SU-DHL-6 (cell line): ENCODE data around the gene ARHGAP44.

Experiments
- H2AFZ ChIP-seq: fragments of 200-600 bp; sonication (generic); 2 replicates; pipeline ENCODE4 v1.6.1; 2014; ENCODE audit warnings: low read depth, mild to moderate bottlenecking, moderate library complexity, mixed read lengths, antibody characterized with exemption, low read length; ENCODE audit not compliant: severe bottlenecking
- H3F3A ChIP-seq: fragments of 200-600 bp; shearing (Covaris generic); 2 replicates; pipeline ENCODE4 v1.6.0; 2016; ENCODE audit warnings: antibody characterized with exemption, mild to moderate bottlenecking; ENCODE audit not compliant: insufficient read depth
- H3K27ac ChIP-seq: fragments of 200-600 bp; sonication (generic); 2 replicates; pipeline ENCODE4 v1.5.1; 2016; ENCODE audit warnings: low read depth, mild to moderate bottlenecking, low read length, moderate library complexity, mixed read lengths
- H3K27me3 ChIP-seq: fragments of 200-600 bp; sonication (generic), shearing (Covaris generic); 2 replicates; pipeline ENCODE4 v1.6.0; 2014; ENCODE audit warnings: mild to moderate bottlenecking, low read length
- H3K36me3 ChIP-seq: fragments of 200-600 bp; sonication (generic); 2 replicates; pipeline ENCODE4 v1.6.1; 2014; ENCODE audit warnings: mild to moderate bottlenecking, low read length, mixed read lengths
- H3K4me2 ChIP-seq: fragments of 300-600, 200-600 bp; shearing (Covaris generic), sonication (generic); 2 replicates; pipeline ENCODE4 v1.6.0; 2014; ENCODE audit warnings: low read length, low read depth, mild to moderate bottlenecking; ENCODE audit not compliant: poor library complexity, severe bottlenecking
- H3K4me3 ChIP-seq: fragments of 200-600 bp; sonication (generic); 2 replicates; pipeline ENCODE4 v1.5.1; 2014; ENCODE audit warnings: antibody characterized with exemption, low read length, mild to moderate bottlenecking, mixed read lengths; ENCODE audit not compliant: insufficient read depth, poor library complexity, severe bottlenecking
- H3K79me2 ChIP-seq: fragments of 200-600 bp; sonication (generic); 2 replicates; pipeline ENCODE4 v1.6.1; 2014; ENCODE audit warnings: mild to moderate bottlenecking, low read length, moderate library complexity; ENCODE audit not compliant: insufficient read depth
- H3K9ac ChIP-seq: fragments of 200-600 bp; sonication (generic); 2 replicates; pipeline ENCODE4 v1.7.0; 2014; ENCODE audit warnings: mild to moderate bottlenecking, low read length
- H3K9me2 ChIP-seq: fragments of 200-600 bp; sonication (generic); replicated peaks from 2 replicates; pipeline ENCODE4 v1.6.1; 2014; ENCODE audit warnings: low read length; ENCODE audit not compliant: insufficient read depth
- H3K9me3 ChIP-seq: fragments of 200-600 bp; sonication (generic); 2 replicates; pipeline ENCODE4 v1.6.1; 2014; ENCODE audit warnings: low read length, mixed read lengths; ENCODE audit not compliant: insufficient read depth
- H4K20me1 ChIP-seq: fragments of 200-600 bp; sonication (generic); 2 replicates; pipeline ENCODE4 v1.6.1; 2014; ENCODE audit warnings: low read depth, mild to moderate bottlenecking, antibody characterized with exemption, low read length, moderate library complexity, mixed read lengths
- CTCF ChIP-seq: fragments of 200-600 bp; sonication (generic); IDR thresholded peaks from one replicate; pipeline ENCODE4 v1.5.1; 2017; ENCODE audit warnings: antibody characterized with exemption, mild to moderate bottlenecking, low read length, moderate library complexity; ENCODE audit not compliant: insufficient read depth, poor library complexity, severe bottlenecking
- EZH2phosphoT487 ChIP-seq: fragments of 200-600 bp; sonication (generic), shearing (Covaris generic); conservative IDR thresholded peaks from 2 replicates; pipeline ENCODE4 v1.6.1; 2018; ENCODE audit warnings: mild to moderate bottlenecking, antibody characterized with exemption, low read length, moderate library complexity, mixed read lengths

The ARHGAP44 gene

GRCh38 chr17:13003454-13003851 lies 214.2 kb downstream of the ARHGAP44 start:
- Histone ChIP-seq H3K36me3 (peaks cover 25% of the 10 kb centered on the region; the same call in 1 of the 2 replicates), H3K79me2 (no peaks in the 10 kb centered on the region), H3K9me3 (no peaks in the 10 kb centered on the region), H4K20me1 (no peaks in the 10 kb centered on the region), H3K9me2 (no peaks in the 10 kb centered on the region), H3K4me3 (no peak overlapping the region), H3K27ac (no peak overlapping the region), H3K4me2 (no peak overlapping the region), H3F3A (0 out of 2 replicates have a peak, but pooled peaks cover 3% of the 10 kb centered on the region), H3K9ac (no peak overlapping the region), H3K27me3 (no peaks in the 10 kb centered on the region), H2AFZ (no peak overlapping the region)
- TF ChIP-seq EZH2phosphoT487 (no peak), CTCF (peak; percentile 36)

- 0 out of 2 replicates have a peak, but pooled peaks cover 3% of the 10 kb centered on the region for H3F3A ChIP-seq
- H4K20me1 ChIP-seq, result no peaks in the 10 kb centered on the region
- no peak overlapping the region for H3K9ac ChIP-seq
- H3K27ac ChIP-seq, result no peak overlapping the region
- H3K36me3 ChIP-seq, result peaks cover 25% of the 10 kb centered on the region; the same call in 1 of the 2 replicates
- H3K4me2 ChIP-seq, result no peak overlapping the region
- H3K27me3 ChIP-seq, result no peaks in the 10 kb centered on the region
- TF ChIP-seq EZH2phosphoT487 (no peak), CTCF (no peak)
- H2AFZ ChIP-seq, result no peak overlapping the region
- no peak overlapping the region for H3K4me3 ChIP-seq
- H3K9me3 ChIP-seq, result no peaks in the 10 kb centered on the region
- H3K9me2 ChIP-seq, result no peaks in the 10 kb centered on the region
- no peaks in the 10 kb centered on the region for H3K79me2 ChIP-seq
Measured at GRCh38 chr17:13003927-13004326, 214.6 kb downstream of the ARHGAP44 start.

- Histone ChIP-seq H3K9ac (no peak overlapping the region), H4K20me1 (no peaks in the 10 kb centered on the region), H3K4me2 (no peak overlapping the region), H2AFZ (no peak overlapping the region), H3K9me3 (no peaks in the 10 kb centered on the region), H3F3A (0 out of 2 replicates have a peak, but pooled peaks cover 3% of the 10 kb centered on the region), H3K27me3 (no peaks in the 10 kb centered on the region), H3K9me2 (no peaks in the 10 kb centered on the region), H3K4me3 (no peak overlapping the region), H3K27ac (no peak overlapping the region), H3K36me3 (peaks cover 27% of the 10 kb centered on the region; the same call in 1 of the 2 replicates), H3K79me2 (no peaks in the 10 kb centered on the region)
- TF ChIP-seq EZH2phosphoT487 (no peak), CTCF (no peak)
Measured at GRCh38 chr17:13004336-13004735, 215.0 kb downstream of the ARHGAP44 start.
